GM12801 (cell line): Measurements from ENCODE around the gene MICB.

Source experiments
- TF ChIP-seq, protein P1 (sequence below): IDR thresholded peaks from one replicate; pipeline ENCODE4 v1.5.1; 2011; ENCODE audit warnings: control low read depth; ENCODE audit not compliant: insufficient read length; ENCODE audit errors: extremely low read depth

The MICB gene

DNA sequence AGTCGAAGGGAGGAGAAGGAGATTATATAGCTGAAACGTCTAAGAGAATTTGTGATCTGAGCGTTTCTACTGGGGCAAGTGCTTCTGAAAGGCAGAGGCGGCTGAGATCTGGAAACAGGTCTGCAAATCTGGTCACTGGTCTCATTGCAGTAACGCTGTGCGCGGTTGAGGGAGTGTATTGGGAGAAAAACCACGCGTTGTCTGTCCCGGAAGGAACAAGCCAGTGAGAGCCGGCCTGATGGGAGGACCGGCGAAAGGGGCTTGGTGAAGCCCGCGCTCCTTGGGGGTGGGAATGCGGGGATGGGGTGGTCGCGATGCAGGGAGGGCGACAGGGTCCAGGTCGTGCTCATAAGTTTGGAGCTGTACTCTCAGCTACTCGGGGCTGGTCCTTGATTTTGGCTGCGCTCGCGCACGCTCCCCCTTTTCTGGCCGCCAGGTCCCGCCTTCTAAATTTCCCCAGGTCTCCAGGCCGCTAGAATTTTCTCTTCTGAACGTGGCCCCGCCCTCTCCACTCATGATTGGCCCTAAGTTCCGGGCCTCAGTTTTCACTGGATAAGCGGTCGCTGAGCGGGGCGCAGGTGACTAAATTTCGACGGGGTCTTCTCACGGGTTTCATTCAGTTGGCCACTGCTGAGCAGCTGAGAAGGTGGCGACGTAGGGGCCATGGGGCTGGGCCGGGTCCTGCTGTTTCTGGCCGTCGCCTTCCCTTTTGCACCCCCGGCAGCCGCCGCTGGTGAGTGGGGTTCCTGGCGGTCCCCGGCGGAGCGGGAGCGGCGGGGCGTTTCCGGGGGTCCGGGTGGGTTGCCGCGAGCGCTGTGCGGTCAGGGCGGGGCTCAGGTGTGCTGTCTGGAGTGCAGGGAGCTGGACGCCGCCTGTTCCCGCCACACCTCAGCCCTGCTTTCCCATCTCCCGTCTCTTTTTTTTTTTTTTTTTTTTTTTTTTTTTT is at the start of gene MICB:
Gene MICB, plus strand, starts transcription at position 615 of the 946 bp plus-strand sequence. Its CDS starts 49 bp downstream, at position 664.
- TF ChIP-seq, protein P1, sequence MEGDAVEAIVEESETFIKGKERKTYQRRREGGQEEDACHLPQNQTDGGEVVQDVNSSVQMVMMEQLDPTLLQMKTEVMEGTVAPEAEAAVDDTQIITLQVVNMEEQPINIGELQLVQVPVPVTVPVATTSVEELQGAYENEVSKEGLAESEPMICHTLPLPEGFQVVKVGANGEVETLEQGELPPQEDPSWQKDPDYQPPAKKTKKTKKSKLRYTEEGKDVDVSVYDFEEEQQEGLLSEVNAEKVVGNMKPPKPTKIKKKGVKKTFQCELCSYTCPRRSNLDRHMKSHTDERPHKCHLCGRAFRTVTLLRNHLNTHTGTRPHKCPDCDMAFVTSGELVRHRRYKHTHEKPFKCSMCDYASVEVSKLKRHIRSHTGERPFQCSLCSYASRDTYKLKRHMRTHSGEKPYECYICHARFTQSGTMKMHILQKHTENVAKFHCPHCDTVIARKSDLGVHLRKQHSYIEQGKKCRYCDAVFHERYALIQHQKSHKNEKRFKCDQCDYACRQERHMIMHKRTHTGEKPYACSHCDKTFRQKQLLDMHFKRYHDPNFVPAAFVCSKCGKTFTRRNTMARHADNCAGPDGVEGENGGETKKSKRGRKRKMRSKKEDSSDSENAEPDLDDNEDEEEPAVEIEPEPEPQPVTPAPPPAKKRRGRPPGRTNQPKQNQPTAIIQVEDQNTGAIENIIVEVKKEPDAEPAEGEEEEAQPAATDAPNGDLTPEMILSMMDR = no peak

DNA sequence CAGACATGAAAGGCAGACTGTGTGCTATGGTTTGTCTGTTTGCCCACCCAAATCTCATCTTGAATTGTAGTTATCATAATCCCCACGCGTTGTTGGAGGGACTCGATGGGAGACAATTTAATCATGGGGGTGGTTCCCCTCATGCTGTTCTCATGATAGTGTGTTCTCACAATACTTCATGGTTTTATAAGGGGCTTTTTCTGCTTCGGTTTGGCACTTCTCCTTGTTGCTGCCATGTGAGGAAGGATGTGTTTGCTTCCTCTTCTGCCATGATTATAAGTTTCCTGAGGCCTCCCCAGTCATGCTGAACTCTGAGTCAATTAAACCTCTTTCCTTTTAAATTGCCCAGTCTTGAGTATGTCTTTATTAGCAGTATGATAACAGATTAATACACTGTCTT is 47.2 kb upstream of the MICB start:
- TF ChIP-seq, protein P1 = no peak

- TF ChIP-seq, protein P1 = no peak
Measured at GRCh38 chr6:31452859-31453258, 45.1 kb upstream of the MICB start.

- TF ChIP-seq, protein P1 = no peak
Measured at GRCh38 chr6:31453259-31453658, 44.7 kb upstream of the MICB start.

DNA sequence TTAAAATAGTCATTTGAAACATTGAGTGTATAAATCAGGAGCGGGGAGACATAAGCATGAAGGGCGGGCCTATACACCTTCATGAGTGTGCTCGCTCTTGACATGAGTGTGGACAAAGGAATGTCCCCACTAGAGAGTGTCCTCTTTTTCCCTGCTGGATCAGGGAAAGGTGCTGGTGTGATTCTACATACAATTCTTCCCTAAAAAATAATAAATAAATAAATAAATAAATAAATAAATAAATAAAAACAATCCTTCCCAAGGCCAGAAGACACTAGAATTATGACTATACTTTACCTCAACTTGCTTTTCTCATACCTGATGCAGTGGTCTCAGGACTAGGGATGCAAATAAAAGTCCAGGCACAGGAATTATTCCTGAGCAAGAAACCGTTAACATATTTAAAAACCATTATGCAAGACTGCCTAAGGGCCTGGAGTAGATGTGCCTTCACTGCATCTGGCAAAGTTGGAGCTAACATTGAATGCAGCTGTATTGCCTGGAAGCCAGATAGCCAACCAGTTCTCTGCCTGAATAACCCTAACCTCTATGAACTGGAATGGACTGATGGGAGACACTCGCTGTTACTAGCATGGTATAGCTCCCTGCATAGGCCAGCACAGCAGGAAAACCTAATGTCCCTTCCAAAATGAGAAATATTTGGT is 37.5 kb upstream of the MICB start:
- TF ChIP-seq, protein P1 = no peak

DNA sequence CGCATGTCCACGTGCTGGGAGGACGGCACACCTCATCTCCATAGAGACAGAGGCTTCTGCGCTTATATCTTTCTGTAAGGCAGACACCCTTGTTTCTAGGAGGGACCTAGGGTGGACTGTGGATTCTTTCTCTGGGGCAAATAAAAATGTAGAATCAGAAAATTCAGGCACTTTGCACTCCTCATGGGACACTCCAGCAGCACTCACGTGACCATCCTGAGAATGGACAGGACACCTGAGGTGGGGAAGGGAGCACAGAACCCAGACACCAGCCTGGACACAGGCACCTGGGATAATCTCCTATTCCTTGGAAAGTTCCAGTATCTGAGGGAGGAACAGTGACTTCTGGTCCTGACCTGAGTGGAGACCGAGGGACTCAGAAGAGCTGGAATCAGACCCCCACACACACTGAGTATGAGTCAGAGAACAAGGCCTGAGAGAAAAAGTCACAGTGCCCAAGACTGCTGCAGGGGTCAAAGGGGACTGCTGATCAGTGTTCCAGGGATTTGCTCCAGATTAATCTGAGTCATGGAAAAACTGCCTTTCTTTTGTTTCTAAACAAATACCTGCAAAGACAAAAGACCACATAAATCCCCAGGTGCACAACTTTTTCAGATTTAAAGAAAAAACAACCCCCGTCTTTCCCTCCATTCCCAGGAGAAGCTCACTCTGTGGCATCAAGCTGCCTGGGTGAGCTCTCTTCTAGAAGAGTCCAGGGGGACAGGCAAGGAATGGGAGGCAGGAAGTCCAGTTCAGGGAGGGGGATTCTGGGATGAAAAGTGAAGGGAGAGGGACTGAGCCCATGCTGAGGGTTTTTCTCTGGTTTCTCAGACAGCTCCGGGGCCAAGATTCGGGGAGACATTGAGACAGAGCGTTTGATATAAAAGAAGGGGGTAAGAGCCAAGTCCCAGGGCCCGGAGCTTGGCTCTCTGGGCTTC is 35.6 kb upstream of the MICB start:
- TF ChIP-seq, protein P1 = no peak
